Endothelial cell of umbilical vein (primary cell): ENCODE measurements around the gene NT5C1A. TPM values are rescaled to one million over a fixed set of nuclear protein-coding genes. Genes with fewer than 3 reads are reported as not detected.

Source experiments
- BruUV-seq: library from RNA; stranded (reverse); fragments of 400-500 nt; replicated peaks from 2 replicates; lab custom pipeline; 2021; lab: Mats Ljungman, UMichigan
- CTCF ChIA-PET: fragments of 300-600, 350-600 bp; sonication (Branson Sonifier 250); formaldehyde crosslinking; loops from one replicate; lab custom pipeline; 2021; ENCODE audit warnings: antibody characterized with exemption, inconsistent platforms; lab: Charles Lee
- POLR2A ChIA-PET: fragments of 300-600, 350-600 bp; sonication (Branson Sonifier 250); formaldehyde crosslinking; loops from one replicate; lab custom pipeline; 2021; ENCODE audit warnings: antibody characterized with exemption, inconsistent platforms; lab: Charles Lee
- DNase-seq: peaks from one replicate; pipeline ENCODE4 v3.0.0-alpha.2; 2011; ENCODE audit warnings: low read depth, low spot score
- FAIRE-seq: peaks from 2 replicates; lab custom pipeline; 2011; peaks lifted over from hg19 to GRCh38; lab: Jason Lieb, UNC
- H2AFZ ChIP-seq: 2 replicates; pipeline ENCODE4 v1.6.0; 2012; ENCODE audit warnings: low read depth, low read length, control low read depth, inconsistent platforms
- H3K27ac ChIP-seq: 2 replicates; pipeline ENCODE4 v1.5.1; 2011; ENCODE audit warnings: low read depth, mild to moderate bottlenecking, control low read depth, low read length, moderate library complexity; ENCODE audit not compliant: insufficient read depth
- H3K27me3 ChIP-seq, 2 experiments: 2 replicates each; pipeline versions ENCODE4 v1.6.0 to v1.6.1; 2011; ENCODE audit warnings: low read length in 2 of 2, mixed read lengths in 1 of 2; ENCODE audit not compliant: control insufficient read depth in 2 of 2, insufficient read depth in 2 of 2
- H3K36me3 ChIP-seq, 2 experiments: 2 replicates in 1 of 2; 3 replicates in 1 of 2; pipeline ENCODE4 v1.5.1; 2011; ENCODE audit warnings: low read length in 2 of 2, mild to moderate bottlenecking in 1 of 2, moderate library complexity in 1 of 2; ENCODE audit not compliant: control insufficient read depth in 2 of 2, insufficient read depth in 2 of 2; ENCODE audit errors: extremely low read depth in 1 of 2
- H3K4me1 ChIP-seq: 3 replicates; pipeline ENCODE4 v1.5.1; 2011; ENCODE audit warnings: mild to moderate bottlenecking, low read length; ENCODE audit not compliant: control insufficient read depth, insufficient read depth; ENCODE audit errors: extremely low read depth
- H3K4me2 ChIP-seq: 2 replicates; pipeline ENCODE4 v1.6.1; 2011; ENCODE audit warnings: low read length, control low read depth, mixed read lengths; ENCODE audit not compliant: insufficient read depth
- H3K4me3 ChIP-seq, 3 experiments: fragments of 200-600 bp in 1 of 3; sonication (generic), shearing (Covaris generic) in 1 of 3; replicated peaks in 1 of 3; 2 replicates each; pipeline ENCODE4 v1.5.1; 2011 to 2016; ENCODE audit warnings: control low read depth in 3 of 3, low read length in 3 of 3, mild to moderate bottlenecking in 2 of 3, inconsistent platforms in 1 of 3, low read depth in 1 of 3, moderate library complexity in 1 of 3; ENCODE audit not compliant: insufficient read depth in 1 of 3
- H3K79me2 ChIP-seq: 2 replicates; pipeline ENCODE4 v1.6.0; 2012; ENCODE audit warnings: low read length, inconsistent platforms; ENCODE audit not compliant: control insufficient read depth, insufficient read depth
- H3K9ac ChIP-seq: replicated peaks from 2 replicates; pipeline ENCODE3; 2011; ENCODE audit warnings: low read length, control low read depth; ENCODE audit not compliant: insufficient read depth; ENCODE audit errors: extremely low read depth
- H3K9me1 ChIP-seq: replicated peaks from 3 replicates; pipeline ENCODE4 v1.6.0; 2011; ENCODE audit warnings: mild to moderate bottlenecking, low read length; ENCODE audit not compliant: control insufficient read depth, insufficient read depth; ENCODE audit errors: extremely low read depth
- H3K9me3 ChIP-seq: replicated peaks from 2 replicates; pipeline ENCODE4 v1.5.1; 2012; ENCODE audit warnings: low read length, inconsistent platforms; ENCODE audit not compliant: control insufficient read depth, insufficient read depth
- H4K20me1 ChIP-seq: replicated peaks from 2 replicates; pipeline ENCODE3; 2011; ENCODE audit warnings: mild to moderate bottlenecking, low read length; ENCODE audit not compliant: control insufficient read depth, insufficient read depth; ENCODE audit errors: extremely low read depth
- CTCF ChIP-seq, 2 donors: IDR thresholded peaks; 1 replicate in 1 of 2; 2 replicates in 1 of 2; pipeline ENCODE4 v1.5.1; 2011; ENCODE audit warnings: low read length in 2 of 2, mild to moderate bottlenecking in 2 of 2, moderate library complexity in 2 of 2, control low read depth in 1 of 2, inconsistent platforms in 1 of 2, low read depth in 1 of 2; ENCODE audit not compliant: insufficient read depth in 1 of 2; ENCODE audit errors: extremely low read depth in 1 of 2
- EZH2 ChIP-seq: IDR thresholded peaks from 2 replicates; pipeline ENCODE4 v1.6.1; 2012; ENCODE audit warnings: borderline replicate concordance, low read depth, mild to moderate bottlenecking, moderate library complexity, low read length, inconsistent platforms; ENCODE audit not compliant: severe bottlenecking
- FOS ChIP-seq: IDR thresholded peaks from 2 replicates; pipeline ENCODE4 v1.6.1; 2011; ENCODE audit warnings: mild to moderate bottlenecking, low read length, moderate library complexity, borderline replicate concordance; ENCODE audit not compliant: insufficient read depth
- GATA2 ChIP-seq: IDR thresholded peaks from 2 replicates; pipeline ENCODE4 v1.7.0; 2011; ENCODE audit warnings: low read depth, mild to moderate bottlenecking, moderate library complexity, mixed read lengths, low read length; ENCODE audit not compliant: insufficient read length, insufficient read depth
- JUN ChIP-seq: IDR thresholded peaks from 2 replicates; pipeline ENCODE4 v1.6.1; 2011; ENCODE audit warnings: borderline replicate concordance, low read depth; ENCODE audit not compliant: insufficient read length, insufficient read depth
- MAX ChIP-seq: IDR thresholded peaks from 2 replicates; pipeline ENCODE4 v1.6.1; 2011; ENCODE audit not compliant: insufficient read depth, insufficient read length
- MYC ChIP-seq: IDR thresholded peaks from one replicate; pipeline ENCODE4 v1.6.1; 2011; ENCODE audit warnings: mild to moderate bottlenecking, low read depth, low read length
- POLR2A ChIP-seq: IDR thresholded peaks from 2 replicates; pipeline ENCODE4 v1.6.1; 2012; ENCODE audit warnings: low read depth, mild to moderate bottlenecking, control low read depth, low read length
- POLR2AphosphoS5 ChIP-seq: IDR thresholded peaks from 2 replicates; pipeline ENCODE4 v1.6.1; 2012; ENCODE audit warnings: low read depth, mild to moderate bottlenecking, control low read depth, low read length, moderate library complexity; ENCODE audit not compliant: insufficient read depth
- dilution Hi-C: fragments of 300-500 bp; cut with MboI; formaldehyde crosslinking; loops from one replicate; pipeline ENCODE4 v1.15.0; 2019; ENCODE audit warnings: low sequenced_read_pairs; ENCODE audit not compliant: extremely low pct_ligation_motif_present
- intact Hi-C: fragments of 100-400 bp; cut with micrococcal nuclease; formaldehyde crosslinking; loops from one replicate; pipeline ENCODE4 v1.10.0; 2022
- polyA plus RNA-seq, 4 experiments: library from polyadenylated mRNA; depleted of rRNA in 3 of 4; stranded (reverse) in 3 of 4; unstranded in 1 of 4; fragments of >200 nt; gene quantifications; 2 replicates each; pipeline versions ENCODE4 v1.2.1 to v1.2.3, GENCODE V29; 2011 to 2012; ENCODE audit warnings: missing spikeins in 1 of 4
- total RNA-seq: library from RNA; stranded (reverse); gene quantifications from 2 replicates; pipeline ENCODE4 v1.2.3, GENCODE V29; 2021

The NT5C1A gene
- total and polyA plus RNA-seq, 2 donors (not counting 3 experiments of a cell fraction or from before 2014, with no cell fraction given): not detected

- Histone ChIP-seq H4K20me1 (no peaks in the 10 kb centered on the region), H3K9ac (no peak overlapping the region), H3K9me1 (no peaks in the 10 kb centered on the region), H3K36me3 (no peaks in the 10 kb centered on the region), H3K27me3 (peaks cover 63 to 69% of the 10 kb centered on the region in 2 experiments), H2AFZ (no peak overlapping the region), H3K27ac (no peak overlapping the region), H3K4me1 (no peaks in the 10 kb centered on the region), H3K79me2 (no peaks in the 10 kb centered on the region), H3K4me3 (no peak overlapping the region), H3K4me2 (no peak overlapping the region), H3K9me3 (no peaks in the 10 kb centered on the region)
- no peak for DNase-seq
- BruUV-seq: no TSS peak
- intact Hi-C loops: no loop called here
- ChIA-PET CTCF (interaction anchor here (1.3 kb wide), 1 partner anchor 89 kb away, joined by 5 read pairs; no protein-coding TSS in a partner anchor), POLR2A (no interaction called here)
- dilution Hi-C loops: no loop called here
- TF ChIP-seq CTCF (IDR thresholded peaks at IDR 0.05; ENCODE audit: extremely low read depth in 1 of 2, insufficient read depth in 1 of 2, low read depth in 1 of 2, low read length in 2 of 2): no peak
- no peak for TF ChIP-seq GATA2
- FAIRE-seq: no peak
Observed at GRCh38 chr1:39695016-39695415, 23.1 kb upstream of the NT5C1A start.

- FAIRE-seq (no peak), DNase-seq (no peak)
- Histone ChIP-seq H3K4me3 (no peak overlapping the region), H3K27me3 (peaks cover 68 to 74% of the 10 kb centered on the region in 2 experiments), H3K9me1 (no peaks in the 10 kb centered on the region), H3K4me2 (no peak overlapping the region), H2AFZ (no peak overlapping the region), H3K27ac (no peak overlapping the region), H3K79me2 (no peaks in the 10 kb centered on the region), H3K9me3 (no peaks in the 10 kb centered on the region), H3K9ac (no peak overlapping the region), H4K20me1 (no peaks in the 10 kb centered on the region), H3K36me3 (no peaks in the 10 kb centered on the region), H3K4me1 (no peaks in the 10 kb centered on the region)
- POLR2A ChIA-PET: no interaction called here
- no TSS peak for BruUV-seq
- CTCF ChIA-PET: interaction anchor here (1.3 to 1.7 kb wide), 2 partner anchors 21 to 88 kb away, joined by 5 to 6 read pairs; no protein-coding TSS in a partner anchor
- intact Hi-C loops: no loop called here
- dilution Hi-C loops: no loop called here
- TF ChIP-seq MYC (no peak), POLR2AphosphoS5 (no peak), CTCF (IDR thresholded peaks at IDR 0.05; ENCODE audit: extremely low read depth in 1 of 2, insufficient read depth in 1 of 2, low read depth in 1 of 2, low read length in 2 of 2) (no peak), JUN (no peak), GATA2 (no peak), EZH2 (no peak), MAX (no peak), POLR2A (no peak), FOS (no peak)
Observed at GRCh38 chr1:39694026-39694425, 22.1 kb upstream of the NT5C1A start.
